Right lung (tissue), 10 donors: ENCODE results near the gene NOX5. TPM values are rescaled to one million over a fixed set of nuclear protein-coding genes. Genes with fewer than 3 reads are reported as not detected.
"Not testable (repeated sequence)": the region's sequence is repeated elsewhere in the genome, so short reads cannot be mapped to it uniquely, and the experiment has no call there.

Experiments
- DNase-seq, 2 donors: peaks; one replicate each; pipeline ENCODE4 v3.0.0-alpha.2; 2013
- long read RNA-seq, 8 donors: transcript quantifications; one replicate each; lab custom pipeline, GENCODE V29; 2026
- polyA plus RNA-seq, 5 donors: library from polyadenylated mRNA; unstranded; fragments of 120-200 nt; gene quantifications; one replicate each; pipeline versions ENCODE4 v1.2.1 to v1.2.3, GENCODE V29; 2013; ENCODE audit warnings: inconsistent platforms in 1 of 5, low replicate concordance in 1 of 5; ENCODE audit not compliant: insufficient read length in 5 of 5, insufficient read depth in 1 of 5

NOX5 gene, protein sequence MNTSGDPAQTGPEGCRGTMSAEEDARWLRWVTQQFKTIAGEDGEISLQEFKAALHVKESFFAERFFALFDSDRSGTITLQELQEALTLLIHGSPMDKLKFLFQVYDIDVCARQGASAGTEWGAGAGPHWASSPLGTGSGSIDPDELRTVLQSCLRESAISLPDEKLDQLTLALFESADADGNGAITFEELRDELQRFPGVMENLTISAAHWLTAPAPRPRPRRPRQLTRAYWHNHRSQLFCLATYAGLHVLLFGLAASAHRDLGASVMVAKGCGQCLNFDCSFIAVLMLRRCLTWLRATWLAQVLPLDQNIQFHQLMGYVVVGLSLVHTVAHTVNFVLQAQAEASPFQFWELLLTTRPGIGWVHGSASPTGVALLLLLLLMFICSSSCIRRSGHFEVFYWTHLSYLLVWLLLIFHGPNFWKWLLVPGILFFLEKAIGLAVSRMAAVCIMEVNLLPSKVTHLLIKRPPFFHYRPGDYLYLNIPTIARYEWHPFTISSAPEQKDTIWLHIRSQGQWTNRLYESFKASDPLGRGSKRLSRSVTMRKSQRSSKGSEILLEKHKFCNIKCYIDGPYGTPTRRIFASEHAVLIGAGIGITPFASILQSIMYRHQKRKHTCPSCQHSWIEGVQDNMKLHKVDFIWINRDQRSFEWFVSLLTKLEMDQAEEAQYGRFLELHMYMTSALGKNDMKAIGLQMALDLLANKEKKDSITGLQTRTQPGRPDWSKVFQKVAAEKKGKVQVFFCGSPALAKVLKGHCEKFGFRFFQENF
- polyA plus RNA-seq: 1 to 10 TPM in 1 of 5 donors, under 1 TPM in 4; 0.33 to 1.2 (median 0.40) TPM
- long read RNA-seq, donor 1: 0 reads
- long read RNA-seq, donor 2: 0 reads
- long read RNA-seq, donor 3: 0 reads
- long read RNA-seq, donor 4: 0 reads
- long read RNA-seq, donor 5: 0 reads
- long read RNA-seq, donor 6: 0 reads
- long read RNA-seq, donor 7: 0 reads
- long read RNA-seq, donor 8: 0 reads

DNA sequence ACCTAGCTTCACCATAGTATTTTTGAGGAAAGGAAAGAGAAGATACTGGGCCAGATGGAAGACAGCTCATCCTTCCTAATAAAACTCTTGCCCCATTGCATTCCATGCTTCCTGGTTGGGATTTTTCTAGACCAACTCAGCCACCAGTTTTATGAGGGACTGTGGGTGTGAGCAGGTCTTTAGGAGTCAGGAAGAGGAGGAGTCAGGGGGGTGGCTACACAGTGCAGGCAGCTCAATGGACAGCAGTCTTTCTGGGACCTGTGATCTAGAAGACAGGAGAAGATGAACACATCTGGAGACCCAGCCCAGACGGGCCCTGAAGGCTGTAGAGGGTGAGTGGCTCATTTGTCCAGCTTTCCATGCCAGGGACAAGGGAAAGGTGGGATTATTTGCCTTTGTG, at the start of gene NOX5:
Gene NOX5, plus strand, starts transcription at position 242 of the 400 bp plus-strand sequence. Its CDS starts 41 bp downstream, at position 283.
- no peak for DNase-seq

DNA sequence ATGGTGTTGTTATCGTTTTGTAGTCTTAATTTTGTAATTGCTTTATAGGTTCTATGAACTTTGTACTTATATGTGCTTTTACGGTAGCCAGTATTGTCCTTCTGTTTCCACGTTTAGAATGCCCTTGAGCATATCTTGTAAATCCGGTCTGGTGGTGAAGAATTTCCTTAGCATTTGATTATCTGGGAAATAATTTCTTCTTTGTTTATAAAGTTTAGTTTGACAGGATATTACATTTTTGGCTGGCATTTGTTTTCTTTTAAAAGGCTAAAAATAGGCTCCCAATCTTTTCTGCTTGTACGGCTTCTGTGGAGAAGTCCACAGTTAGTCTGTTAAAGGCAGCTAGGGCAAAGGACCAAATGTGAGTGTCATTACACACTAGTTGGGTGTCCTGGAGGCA, 47.5 kb upstream of the NOX5 start:
- no peak for DNase-seq

DNA sequence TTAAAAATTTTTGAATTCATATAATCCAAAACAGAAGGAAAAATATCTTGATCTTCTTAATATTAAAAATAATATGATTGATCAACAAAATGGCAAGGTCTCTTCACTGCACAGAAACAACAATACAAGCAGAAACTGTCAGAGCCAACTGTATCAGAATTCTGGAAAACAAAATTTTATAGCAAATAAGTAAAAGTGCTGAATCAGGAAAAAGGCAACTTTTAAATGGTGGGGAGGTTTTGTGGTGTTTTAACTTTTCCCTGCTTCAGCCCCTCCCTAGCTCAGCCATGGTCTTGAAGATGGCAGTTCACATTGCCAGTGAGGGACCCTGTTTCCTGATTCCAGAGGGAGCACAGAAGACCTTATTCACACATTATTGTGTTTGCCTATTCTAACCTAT, 46.5 kb upstream of the NOX5 start:
- no peak for DNase-seq

DNA sequence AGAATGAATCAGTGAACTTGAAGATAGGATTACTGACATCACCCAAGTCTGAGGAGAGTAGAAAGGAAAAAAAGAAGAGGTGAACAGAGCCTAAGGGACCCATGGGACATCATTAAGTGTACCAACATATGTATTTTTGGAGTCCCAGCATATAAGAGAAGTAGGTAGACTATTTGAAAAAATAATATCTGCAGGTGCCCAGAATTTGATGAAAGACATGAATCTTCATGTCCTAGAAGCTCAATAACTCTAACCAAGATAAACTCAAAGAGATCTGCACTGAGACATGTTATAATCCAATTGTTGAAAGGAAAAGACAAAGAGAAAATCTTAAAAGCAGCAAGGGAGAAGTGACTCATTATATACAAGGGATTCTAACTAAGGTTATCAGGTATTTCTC, 45.2 kb upstream of the NOX5 start:
- DNase-seq: no peak

DNA sequence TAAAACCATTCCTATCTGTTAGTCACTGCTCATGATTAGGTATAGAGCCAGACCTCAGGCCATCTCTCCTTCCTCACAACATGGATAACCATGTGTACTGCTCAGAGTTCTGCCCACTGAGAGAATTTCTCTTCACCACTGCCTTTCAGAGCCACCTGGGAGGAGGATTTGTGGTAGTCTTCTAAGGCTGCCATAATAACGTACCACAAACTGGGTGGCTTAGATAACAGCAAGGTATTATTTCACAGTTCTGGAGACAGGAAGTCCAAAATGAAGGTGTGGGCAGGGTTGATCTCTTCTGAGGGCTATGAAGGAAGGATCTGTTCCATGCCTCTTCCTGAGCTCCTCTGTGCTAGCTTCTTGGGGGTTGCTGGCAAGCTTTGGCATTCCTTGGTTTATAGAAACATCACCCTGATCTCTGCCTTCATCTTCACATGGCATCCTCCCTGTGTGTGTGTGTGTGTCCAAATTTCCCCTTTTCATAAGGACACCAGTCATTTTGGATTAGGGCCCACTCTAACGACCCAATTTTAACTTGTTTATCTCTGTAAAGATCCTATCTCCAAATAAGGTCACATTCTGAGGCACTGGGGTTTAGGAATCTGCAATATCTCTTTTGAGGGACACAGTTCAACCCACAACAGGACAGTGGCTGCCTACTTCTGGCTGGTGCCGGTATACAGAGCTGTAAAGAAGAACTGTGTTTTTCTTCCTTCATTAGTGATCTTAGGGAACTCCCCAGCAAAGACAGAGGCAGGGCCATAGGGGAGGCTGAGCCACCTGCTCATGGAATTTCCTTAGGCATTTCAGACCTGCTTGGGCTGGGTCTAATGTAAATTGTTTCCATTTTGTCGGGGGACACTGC, 42.1 kb upstream of the NOX5 start:
- no peak for DNase-seq

DNA sequence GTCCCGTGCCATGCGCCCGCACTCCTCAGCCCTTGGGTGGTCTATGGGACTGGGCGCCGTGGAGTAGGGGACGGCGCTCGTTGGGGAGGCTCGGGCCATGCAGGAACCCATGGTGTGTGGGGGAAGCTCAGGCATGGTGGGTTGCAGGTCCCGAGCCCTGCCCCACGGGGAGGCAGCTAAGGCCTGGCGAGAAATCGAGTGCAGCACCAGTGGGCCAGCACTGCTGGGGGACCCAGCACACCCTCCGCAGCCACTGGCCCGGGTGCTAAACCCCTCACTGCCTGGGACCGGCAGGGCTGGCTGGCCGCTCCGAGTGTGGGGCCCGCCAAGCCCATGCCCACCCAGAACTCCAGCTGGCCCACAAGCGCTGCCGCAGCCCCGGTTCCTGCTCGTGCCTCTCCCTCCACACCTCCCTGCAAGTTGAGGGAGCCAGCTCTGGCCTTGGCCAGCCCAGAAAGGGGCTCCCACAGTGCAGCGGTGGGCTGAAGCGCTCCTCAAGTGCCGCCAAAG, 38.8 kb upstream of the NOX5 start:
- not testable (repeated sequence) for DNase-seq

DNA sequence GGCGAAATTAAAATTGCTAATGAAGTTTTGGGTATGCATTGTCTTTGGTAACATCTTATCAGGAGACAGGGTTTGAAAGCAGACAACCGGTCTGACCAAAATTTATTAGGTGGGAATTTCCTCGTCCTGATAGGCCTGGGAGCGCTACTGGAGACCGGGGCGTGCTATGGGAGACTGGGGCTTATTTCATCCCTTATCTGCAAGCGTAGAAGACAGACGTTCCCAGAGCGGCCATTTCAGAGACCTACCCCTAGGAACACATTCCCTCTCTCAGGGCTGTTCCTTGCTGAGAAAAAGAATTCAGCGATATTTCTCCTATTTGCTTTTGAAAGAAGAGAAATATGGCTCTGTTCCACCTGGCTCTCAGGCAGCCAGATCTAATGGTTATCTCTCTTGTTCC, 37.1 kb upstream of the NOX5 start:
- not testable (repeated sequence) for DNase-seq

DNA sequence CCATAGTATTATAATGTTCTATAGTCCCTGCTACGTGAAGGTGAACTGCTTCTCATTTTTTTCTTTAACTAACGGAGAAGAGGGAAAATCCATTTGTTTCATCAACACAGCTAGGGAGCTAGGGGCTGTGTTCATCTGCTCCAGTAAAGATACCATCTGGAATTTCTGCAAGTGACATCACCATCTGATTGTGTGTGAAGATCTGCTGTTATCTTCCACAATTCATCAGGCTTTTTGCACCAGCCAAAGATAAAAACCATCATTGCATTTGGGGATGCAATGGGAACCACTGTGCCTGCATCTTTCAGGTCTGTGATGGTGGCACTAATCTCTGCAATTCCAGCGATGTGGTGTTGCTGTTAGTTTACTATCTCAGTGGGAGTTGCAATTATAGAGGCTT, 35.5 kb upstream of the NOX5 start:
- no peak for DNase-seq

DNA sequence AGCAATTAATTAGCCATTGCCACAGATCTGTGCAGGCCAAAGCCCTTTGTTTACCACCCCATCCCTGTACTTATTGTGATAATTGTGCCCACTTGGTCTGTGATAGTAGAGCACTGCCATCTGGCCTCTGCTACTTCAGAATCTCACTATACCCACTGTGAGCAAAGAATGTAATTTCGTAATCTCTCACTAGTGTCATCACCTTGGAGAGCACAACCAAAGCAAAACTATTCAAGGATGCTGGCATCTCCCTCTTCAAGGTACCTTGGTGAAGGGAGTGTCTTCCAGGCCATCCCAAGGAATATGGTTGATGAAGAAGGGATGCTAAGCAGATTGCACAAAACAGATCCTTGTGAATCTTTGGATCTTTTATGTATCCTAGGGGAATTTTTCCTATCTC, 34.7 kb upstream of the NOX5 start:
- DNase-seq: no peak

DNA sequence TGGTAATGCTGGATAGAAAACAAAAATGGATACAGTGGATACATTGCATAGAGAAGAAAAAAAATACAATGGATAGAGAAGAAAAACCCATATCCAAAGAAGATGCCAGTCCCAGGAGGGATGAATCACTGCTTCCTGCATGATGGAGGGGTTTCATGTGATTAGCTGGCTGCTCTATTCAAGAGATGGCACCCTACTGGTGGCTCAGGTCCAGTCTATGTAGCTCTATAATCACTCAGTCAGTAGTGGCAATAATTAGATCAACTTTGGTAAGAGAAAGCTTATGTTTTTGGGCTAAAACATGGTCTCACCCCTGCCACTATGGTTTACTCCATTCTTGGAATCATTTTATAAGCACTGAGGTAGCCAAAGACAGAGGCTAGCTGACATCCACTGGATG, 33.7 kb upstream of the NOX5 start:
- no peak for DNase-seq

DNA sequence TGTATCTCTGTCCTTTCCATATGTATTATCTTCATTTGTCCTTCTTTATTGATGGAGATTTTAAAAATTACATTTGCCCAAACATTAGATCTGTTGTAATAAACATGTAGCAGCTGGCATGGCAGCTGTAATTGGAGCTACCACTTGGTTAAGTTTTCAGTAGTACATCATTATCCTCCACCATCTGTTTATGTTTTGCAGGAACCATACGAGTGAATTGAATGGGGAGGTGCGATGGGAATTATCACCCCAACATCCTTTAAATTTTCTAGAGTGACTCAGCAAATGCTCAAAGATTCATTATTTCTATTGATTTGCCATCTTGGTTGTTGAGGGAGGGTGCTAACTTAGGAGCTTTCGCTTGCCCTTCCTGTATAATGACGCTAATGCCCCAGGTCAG, 32.6 kb upstream of the NOX5 start:
- no peak for DNase-seq

DNA sequence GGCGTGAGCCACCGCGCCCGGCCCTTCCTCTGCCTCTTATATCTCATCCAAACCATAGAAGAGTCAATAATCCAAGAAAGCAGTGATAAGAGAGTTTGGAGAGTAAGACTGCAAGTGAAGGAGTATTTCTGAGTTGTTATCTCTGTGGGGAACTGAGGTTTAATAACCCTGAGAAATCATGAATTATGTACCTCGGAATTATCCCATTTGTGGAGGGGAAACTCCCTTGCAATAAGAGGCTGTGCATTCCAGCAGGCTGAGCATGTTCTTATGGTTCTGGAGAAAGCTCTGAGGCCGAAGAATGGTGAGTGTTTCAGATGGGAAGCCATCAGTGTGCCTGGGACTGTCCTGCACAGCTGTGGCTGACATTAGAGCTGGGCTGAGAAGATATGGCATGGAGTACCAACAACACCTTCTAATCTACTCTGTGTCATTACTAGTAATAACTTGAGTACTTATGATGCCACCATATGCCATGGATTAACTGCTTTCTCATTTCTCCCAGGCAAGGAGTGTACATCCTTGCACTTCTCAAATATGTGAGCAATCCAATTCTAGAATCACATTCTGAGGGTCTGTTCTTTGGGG, 31.4 kb upstream of the NOX5 start:
- DNase-seq: no peak

DNA sequence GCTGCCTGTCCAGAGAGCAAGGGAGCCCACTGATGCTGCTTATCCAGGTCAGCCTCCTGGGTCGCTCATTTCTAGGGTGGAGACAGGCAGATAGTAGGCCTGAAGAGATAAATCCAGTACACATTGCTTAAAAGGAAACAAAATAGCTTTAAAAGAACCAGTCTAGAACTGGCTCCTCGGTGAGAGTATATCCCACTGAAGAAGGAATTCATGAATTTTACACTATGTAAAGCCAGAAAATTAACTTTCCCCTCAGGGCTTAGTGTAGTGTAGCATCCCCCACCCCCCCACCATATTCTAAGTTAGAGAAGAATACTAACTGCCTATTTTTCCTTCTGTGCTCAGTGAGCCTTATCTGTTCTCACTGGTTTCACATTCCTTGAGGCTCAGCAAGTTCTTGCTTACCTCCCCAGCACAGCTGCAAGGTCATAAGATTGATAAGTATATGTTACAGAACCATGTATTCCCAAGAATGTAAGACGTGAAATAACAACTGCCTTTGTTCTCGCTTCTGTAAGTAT, 30.5 kb upstream of the NOX5 start:
- no peak for DNase-seq

DNA sequence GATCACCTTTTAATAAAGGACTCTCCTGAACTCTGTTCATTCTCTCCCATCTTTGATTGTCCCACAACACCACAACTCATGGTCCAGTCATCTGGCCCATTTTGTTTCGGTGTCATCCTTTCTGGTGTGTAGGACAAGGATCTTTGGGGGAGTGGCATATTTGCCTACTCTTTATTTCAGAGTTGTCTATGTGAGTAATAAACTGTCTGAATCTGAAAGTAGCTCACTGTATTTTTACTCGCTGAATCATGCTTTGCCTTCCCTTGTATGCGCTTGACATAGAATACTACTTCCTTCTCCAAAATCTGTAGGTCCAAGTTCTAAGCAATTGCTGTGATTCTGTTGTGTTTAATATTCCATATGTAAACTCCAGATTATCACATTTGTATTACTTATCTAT, 29.9 kb upstream of the NOX5 start:
- no peak for DNase-seq

DNA sequence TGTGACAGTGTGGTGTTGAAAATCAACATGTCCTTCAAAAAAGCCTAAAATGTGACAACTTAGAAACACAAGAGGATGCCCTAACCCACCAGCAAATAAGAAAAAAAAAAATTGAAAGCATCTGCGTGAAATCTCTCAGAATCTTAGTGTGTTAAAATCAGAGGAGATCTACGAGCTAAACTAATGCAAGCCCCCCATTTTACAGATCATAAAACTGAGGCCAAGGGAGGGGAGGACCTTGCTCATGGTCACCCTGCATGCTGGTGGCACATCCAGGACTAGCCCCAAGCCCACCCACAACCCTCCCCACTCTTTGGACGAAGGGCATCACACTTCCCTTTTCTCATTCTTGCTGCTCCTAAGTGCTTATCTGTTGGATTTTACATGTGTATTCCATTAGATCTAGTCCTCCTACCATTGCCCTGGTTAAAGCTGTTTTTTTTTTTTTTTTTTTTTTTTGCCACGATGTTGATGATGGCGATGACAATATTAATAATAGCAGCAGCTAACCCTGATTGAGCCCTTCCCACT, 29.1 kb upstream of the NOX5 start:
- DNase-seq: no peak

DNA sequence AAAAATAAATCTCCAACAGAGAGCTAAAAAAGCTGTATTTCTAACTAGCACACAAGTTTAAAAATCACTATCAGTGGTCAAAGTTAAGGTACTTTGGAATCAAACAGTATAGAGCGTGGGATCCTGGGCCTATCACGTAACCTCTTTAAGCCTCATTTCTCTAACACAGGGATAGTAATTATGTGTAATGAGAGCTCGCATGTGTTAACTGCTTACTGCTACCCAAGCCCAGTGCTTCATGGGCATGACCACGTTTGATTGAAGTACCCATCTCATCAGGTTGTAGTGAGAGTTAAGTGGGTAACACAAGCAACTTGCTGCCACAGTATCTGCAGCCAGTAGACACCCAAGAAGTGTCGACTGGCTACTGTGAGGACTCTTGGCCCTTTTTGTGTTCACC, 28.2 kb upstream of the NOX5 start:
- DNase-seq: no peak

DNA sequence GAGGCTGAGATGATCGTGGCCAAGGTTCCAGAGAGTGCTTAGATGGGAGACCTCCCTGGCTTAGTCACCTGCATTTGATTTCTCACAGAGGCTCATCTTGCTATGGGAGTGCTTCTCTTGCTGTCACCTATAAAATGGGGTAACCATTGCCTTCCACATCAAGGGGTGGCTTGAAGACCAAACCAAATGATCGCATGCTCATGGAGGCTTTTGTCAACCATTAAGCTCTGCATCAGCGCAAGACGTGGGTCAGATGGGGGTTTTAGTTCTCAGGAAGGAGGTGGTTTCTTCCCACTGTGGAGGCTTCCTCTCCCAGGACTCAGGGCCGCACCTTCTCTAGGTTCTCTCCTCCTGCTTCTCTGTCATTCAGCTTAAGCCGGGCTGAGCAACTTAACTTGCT, 27.4 kb upstream of the NOX5 start:
- no peak for DNase-seq

DNA sequence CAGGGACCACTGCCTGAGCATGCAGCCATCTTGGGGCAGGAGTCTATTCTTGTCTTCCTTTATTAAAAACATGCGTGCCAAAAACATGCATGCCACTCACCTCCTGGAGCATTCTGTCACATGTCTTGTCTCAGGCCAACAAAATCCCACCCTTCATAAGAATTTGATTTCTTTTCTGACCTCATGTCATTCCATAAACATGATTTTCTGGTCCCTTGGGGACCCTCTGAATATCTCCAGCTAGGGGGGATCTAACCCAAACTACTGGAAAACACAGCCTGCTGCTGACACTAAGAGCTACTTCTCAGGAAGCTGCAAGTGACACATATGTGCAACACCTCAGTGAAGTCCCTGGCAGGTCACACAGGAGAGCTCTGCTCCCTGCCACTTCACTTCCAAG, 26.8 kb upstream of the NOX5 start:
- DNase-seq: no peak

DNA sequence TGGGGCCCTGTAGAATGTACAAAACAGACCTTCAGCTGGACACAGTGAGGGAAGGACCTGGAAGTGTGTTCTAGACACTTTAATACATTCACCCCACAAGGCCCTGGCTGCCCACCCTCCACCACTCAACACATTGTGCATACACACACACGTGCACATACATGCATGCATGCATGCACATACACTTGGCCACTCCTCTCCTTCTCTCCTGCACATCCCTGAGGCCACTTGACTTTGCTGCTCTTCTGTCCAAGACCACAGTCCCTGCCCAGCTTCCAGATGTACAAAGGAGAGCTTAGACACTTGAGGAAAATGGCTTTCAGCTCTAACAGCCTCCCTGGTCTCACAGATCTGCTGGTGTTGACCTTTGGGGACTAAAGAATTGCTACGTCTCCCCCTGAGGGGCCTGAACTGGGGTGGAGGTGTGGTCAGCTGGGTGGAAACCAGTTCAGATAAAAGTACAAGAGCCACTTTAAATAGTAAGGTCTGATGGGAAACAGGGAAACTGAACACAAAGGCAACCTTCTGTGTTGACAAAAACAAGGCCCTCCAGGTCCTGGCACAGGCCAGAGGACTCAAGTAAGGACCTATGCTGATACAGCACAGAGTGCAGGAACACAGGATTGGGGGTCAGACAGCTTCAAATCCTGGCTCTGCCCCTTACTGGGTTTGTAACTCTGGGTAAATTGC, 24.8 kb upstream of the NOX5 start:
- DNase-seq: no peak
